Effector memory CD4-positive, alpha-beta T cell (primary cell): ENCODE data around the gene TPM2.
"Not testable (repeated sequence)": the region's sequence is repeated elsewhere in the genome, so short reads cannot be mapped to it uniquely, and the experiment has no call there.

Experiments
- DNase-seq, 3 donors: peaks; one replicate each; pipeline ENCODE4 v3.0.0-alpha.2; 2020
- H3K27ac ChIP-seq: 2 replicates; pipeline ENCODE4 v1.7.0; 2013; ENCODE audit warnings: mild to moderate bottlenecking, low read length, moderate library complexity; ENCODE audit not compliant: insufficient read depth, poor library complexity, severe bottlenecking
- H3K27me3 ChIP-seq: replicated peaks from 2 replicates; pipeline ENCODE4 v1.7.0; 2013; ENCODE audit warnings: mild to moderate bottlenecking, low read length; ENCODE audit not compliant: insufficient read depth, control insufficient read depth, poor library complexity, severe bottlenecking
- H3K36me3 ChIP-seq: 2 replicates; pipeline ENCODE4 v1.7.0; 2013; ENCODE audit warnings: mild to moderate bottlenecking, low read length, moderate library complexity; ENCODE audit not compliant: control insufficient read depth, insufficient read depth
- H3K4me1 ChIP-seq: 2 replicates; pipeline ENCODE4 v1.7.0; 2013; ENCODE audit warnings: low read length, mild to moderate bottlenecking; ENCODE audit not compliant: control insufficient read depth, insufficient read depth, poor library complexity, severe bottlenecking
- H3K4me3 ChIP-seq: 2 replicates; pipeline ENCODE4 v1.7.0; 2013; ENCODE audit warnings: low read length, low read depth, mild to moderate bottlenecking; ENCODE audit not compliant: insufficient read depth, poor library complexity, severe bottlenecking
- H3K9me3 ChIP-seq: 2 replicates; pipeline ENCODE4 v1.7.0; 2013; ENCODE audit warnings: mild to moderate bottlenecking, low read length, moderate library complexity; ENCODE audit not compliant: control insufficient read depth

The TPM2 gene

DNA sequence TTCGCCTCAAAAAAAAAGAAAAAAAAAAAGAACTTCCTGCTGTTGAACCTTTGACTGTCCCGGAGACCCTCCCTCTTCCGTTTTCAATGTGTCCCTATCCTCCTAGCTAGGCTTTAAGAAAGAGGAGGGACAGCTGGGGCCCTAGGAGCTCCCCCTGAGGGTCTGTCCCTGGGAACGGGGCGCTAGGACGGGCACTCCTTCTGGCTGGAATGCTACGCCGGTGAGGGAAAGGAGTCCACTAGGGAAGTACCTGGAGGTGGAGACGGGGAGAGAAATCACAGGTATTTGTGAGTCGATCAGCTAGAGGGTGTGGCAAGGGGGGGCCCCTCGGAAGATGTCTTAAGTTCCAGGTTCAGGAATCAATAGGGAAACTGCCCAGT is 43.6 kb downstream of the TPM2 start:
- Histone ChIP-seq H3K36me3 (no peaks in the 10 kb centered on the region), H3K4me1 (peaks cover 39% of the 10 kb centered on the region), H3K4me3 (peak overlapping the region; percentile 65), H3K27ac (peak overlapping the region; percentile 86), H3K9me3 (no peaks in the 10 kb centered on the region), H3K27me3 (no peaks in the 10 kb centered on the region)
- no peak for DNase-seq

DNA sequence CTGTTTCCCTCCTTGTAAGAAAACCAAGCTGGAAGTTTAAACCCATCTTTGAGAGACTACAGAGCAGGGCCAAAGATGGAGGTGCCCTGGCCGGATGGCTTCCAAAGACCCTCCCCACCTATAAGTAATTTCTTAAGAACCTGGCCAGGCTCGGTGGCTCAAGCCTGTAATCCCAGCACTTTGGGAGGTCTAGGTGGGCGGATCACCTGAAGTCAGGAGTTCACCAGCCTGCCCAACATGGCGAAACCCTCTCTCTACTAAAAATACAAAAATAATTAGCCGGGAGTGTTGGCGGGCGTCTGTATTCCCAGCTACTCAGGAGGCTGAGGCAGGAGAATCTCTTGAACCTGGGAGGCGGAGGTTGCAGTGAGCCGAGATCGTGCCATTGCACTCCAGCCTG is 44.0 kb downstream of the TPM2 start:
- not testable (repeated sequence) for H3K36me3 ChIP-seq, H3K9me3 ChIP-seq, H3K27me3 ChIP-seq, DNase-seq
- Histone ChIP-seq H3K4me3 (peak overlapping the region; percentile 65), H3K4me1 (peaks cover 35% of the 10 kb centered on the region), H3K27ac (peak overlapping the region; percentile 86)

DNA sequence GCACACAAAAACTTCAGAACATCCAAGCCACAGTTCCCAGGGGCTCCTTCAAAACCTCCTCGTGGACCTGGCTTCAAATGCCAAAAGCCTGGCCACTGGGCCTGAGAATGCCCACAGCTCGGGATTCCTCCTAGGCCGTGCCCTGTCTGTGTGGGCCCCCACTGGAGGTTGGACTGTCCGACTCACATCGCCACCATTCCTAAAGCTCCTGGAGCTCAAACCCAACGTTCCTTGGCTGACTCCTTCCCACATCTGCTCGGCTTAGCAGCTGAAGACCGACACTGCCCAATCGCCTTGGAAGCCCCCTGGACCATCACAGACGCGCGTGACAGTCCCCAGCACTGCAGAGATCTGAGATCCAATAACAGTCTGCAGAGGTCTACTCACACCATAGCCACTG is 46.7 kb downstream of the TPM2 start:
- H3K4me3 ChIP-seq, result no peak overlapping the region
- no peaks in the 10 kb centered on the region for H3K9me3 ChIP-seq
- peaks cover 29% of the 10 kb centered on the region for H3K4me1 ChIP-seq
- no peak overlapping the region for H3K27ac ChIP-seq
- no peak for DNase-seq
- H3K27me3 ChIP-seq, result no peaks in the 10 kb centered on the region
- no peaks in the 10 kb centered on the region for H3K36me3 ChIP-seq

DNA sequence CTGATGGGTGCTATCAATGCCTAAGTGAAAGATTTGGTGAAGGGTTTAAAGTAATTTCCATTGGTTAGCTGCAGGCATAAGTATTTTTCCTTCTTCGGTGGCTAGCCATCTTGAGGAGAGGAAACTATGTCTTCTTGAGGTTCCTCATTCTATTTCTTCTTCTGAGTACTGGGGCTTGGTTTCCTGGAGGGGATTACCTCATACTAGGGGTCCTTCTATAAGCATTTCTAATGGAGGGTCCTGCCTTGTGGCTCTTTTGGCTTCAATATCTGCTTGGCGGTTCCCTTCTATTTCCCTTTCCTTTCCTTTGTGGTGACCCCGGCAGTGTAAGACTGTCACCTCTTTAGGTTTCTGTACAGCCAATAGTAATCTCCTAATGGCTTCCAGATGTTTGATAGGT is 48.2 kb downstream of the TPM2 start:
- H3K4me1 ChIP-seq, result peaks cover 18% of the 10 kb centered on the region
- not testable (repeated sequence) for H3K9me3 ChIP-seq

DNA sequence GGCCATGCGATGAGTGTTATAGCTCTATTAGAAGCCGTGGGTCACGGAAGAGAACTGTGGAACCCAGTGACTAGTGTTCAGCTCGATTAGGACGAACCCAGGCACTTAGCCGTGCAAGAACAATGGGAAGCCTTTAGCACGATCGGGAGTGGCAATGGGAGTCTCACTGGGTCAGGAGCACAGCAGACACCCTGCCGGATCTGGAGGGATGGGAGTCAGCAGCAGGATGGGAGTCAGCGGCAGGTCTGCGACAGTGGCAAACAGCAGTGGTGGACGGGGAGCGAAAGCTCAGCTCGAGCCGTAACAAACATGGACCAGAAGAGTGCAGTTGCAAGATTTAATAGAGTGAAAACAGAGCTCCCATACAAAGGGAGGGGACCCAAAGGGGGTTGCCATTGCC is 49.3 kb downstream of the TPM2 start:
- not testable (repeated sequence) for H3K36me3 ChIP-seq, DNase-seq, H3K4me1 ChIP-seq, H3K9me3 ChIP-seq, H3K27me3 ChIP-seq, H3K27ac ChIP-seq, H3K4me3 ChIP-seq

More for the DNA sequence above, 48.2 kb downstream of the TPM2 start:
- DNase-seq, H3K4me3 ChIP-seq, H3K27ac ChIP-seq, H3K36me3 ChIP-seq, H3K27me3 ChIP-seq: not testable (repeated sequence)

DNA sequence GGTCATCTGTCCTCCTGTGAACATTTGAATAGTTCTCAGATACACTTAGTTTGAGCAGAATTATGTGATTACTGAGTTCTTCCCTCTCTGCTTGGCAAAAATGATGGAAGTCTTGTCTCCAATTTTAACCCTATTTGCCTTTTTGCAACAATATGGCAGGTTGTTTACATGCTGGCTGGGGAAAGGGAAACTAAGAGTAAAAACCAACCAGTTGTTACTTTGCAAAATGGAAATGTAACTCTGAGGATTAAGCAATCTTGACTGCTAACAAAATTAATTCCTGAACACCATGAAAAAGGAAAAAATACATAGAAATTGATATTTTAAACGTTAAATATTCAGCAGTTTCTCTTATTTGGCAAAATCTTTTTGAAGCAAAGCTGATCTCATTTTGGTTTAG is 50.1 kb downstream of the TPM2 start:
- Histone ChIP-seq H3K4me1 (peaks cover 9% of the 10 kb centered on the region), H3K27me3 (no peaks in the 10 kb centered on the region), H3K27ac (no peak overlapping the region), H3K4me3 (no peak overlapping the region), H3K36me3 (no peaks in the 10 kb centered on the region), H3K9me3 (no peaks in the 10 kb centered on the region)
- DNase-seq, result no peak

DNA sequence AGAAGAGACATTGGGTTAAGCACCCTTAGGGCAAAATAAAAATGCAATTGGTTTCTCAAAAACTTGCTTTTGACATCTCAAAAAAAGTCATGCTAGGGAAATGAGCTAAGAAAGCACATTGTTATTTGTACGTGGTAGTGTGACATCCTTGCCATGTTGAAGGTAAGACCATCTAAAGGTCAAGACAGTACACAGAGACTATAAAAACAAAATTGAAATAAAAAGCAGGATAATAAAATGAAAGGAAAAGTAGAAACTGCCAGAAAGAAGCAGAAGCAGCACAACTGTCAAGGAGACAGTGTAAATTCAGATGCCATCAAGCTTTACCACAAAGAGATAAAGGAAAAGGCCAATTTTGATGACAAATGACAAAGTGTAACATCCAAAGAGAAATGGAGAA is 50.5 kb downstream of the TPM2 start:
- H3K4me1 ChIP-seq, H3K4me3 ChIP-seq, H3K27me3 ChIP-seq, H3K27ac ChIP-seq, DNase-seq, H3K9me3 ChIP-seq, H3K36me3 ChIP-seq: not testable (repeated sequence)

DNA sequence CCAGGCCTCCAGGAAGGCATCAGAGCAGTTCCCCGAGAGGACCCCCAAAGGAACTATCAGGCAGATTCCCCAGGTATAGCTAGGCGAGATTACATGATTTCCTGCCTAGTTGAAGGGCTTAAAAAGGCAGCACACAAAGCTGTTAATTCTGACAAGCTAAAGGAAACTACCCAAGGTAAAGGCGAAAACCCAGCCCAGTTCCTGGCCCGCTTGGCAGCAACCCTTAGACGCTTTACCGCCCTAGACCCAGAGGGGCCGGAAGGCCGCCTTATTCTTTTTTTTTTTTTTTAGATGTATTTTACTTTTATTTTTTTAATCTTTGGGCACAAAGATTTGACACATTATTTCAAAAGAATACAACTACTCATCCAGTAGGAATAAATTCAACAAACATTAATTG is 51.0 kb downstream of the TPM2 start:
- not testable (repeated sequence) for H3K4me1 ChIP-seq, H3K9me3 ChIP-seq, DNase-seq, H3K27me3 ChIP-seq, H3K27ac ChIP-seq, H3K4me3 ChIP-seq, H3K36me3 ChIP-seq

DNA sequence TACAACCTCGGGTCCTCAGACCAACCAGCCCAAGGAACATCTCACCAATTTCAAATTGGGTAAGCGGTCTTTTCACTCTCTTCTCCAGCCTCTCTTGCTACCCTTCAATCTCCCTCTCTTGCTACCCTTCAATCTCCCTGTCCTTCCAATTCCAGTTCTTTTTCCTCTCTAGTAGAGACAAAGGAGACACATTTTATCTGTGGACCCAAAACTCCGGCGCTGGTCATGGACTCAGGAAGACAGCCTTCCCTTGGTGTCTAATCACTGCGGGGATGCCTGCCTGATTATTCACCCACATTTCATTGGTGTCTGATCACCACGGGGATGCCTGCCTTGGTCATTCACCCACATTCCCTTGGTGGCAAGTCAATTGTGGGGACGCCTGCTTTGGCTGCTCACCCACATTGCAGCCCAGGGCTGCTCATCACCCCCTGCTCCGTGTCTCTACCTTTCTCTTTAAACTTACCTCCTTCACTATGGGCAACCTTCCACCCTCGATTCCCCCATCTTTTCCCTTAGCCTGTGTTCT is 52.2 kb downstream of the TPM2 start:
- DNase-seq, H3K27me3 ChIP-seq, H3K27ac ChIP-seq, H3K36me3 ChIP-seq, H3K4me3 ChIP-seq, H3K9me3 ChIP-seq, H3K4me1 ChIP-seq: not testable (repeated sequence)

DNA sequence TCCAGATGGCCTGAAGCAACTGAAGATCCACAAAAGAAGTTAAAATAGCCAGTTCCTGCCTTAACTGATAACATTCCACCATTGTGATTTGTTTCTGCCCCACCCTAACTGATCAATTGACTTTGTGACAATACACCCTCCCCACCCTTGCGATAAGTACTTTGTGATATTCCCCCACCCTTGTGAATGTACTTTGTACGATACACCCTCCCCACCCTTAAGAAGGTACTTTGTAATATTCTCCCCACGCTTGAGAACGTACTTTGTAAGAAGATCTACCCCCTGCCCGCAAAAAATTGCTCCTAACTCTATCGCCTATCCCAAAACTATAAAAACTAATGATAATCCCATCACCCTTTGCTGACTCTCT is 52.9 kb downstream of the TPM2 start:
- DNase-seq, H3K27ac ChIP-seq, H3K4me1 ChIP-seq, H3K36me3 ChIP-seq, H3K4me3 ChIP-seq, H3K27me3 ChIP-seq, H3K9me3 ChIP-seq: not testable (repeated sequence)
